CD8-positive, alpha-beta memory T cell (primary cell): ENCODE measurements around the gene NCKAP5. TPM values are rescaled to one million over a fixed set of nuclear protein-coding genes. Genes with fewer than 3 reads are reported as not detected.
"Not testable (repeated sequence)": the region's sequence is repeated elsewhere in the genome, so short reads cannot be mapped to it uniquely, and the experiment has no call there.

Experiments
- CTCF ChIA-PET: fragments of 350-600 bp; sonication (Branson Sonifier 250); formaldehyde crosslinking; loops from one replicate; lab custom pipeline; 2021; ENCODE audit warnings: antibody characterized with exemption; lab: Charles Lee
- POLR2A ChIA-PET: fragments of 350-600 bp; sonication (Branson Sonifier 250); formaldehyde crosslinking; loops from one replicate; lab custom pipeline; 2021; ENCODE audit warnings: antibody characterized with exemption; lab: Charles Lee
- DNase-seq, 5 donors: peaks; one replicate each; pipeline versions ENCODE4 v3.0.0 to v3.0.0-alpha.2; 2020 to 2022; ENCODE audit warnings: mixed read lengths in 1 of 5
- H3K27ac ChIP-seq: one replicate; pipeline ENCODE4 v1.7.0; 2013; ENCODE audit warnings: low read depth, mild to moderate bottlenecking, low read length, moderate library complexity
- H3K27me3 ChIP-seq: 2 replicates; pipeline ENCODE4 v1.7.0; 2013; ENCODE audit warnings: low read length, mild to moderate bottlenecking; ENCODE audit not compliant: insufficient read depth, poor library complexity, severe bottlenecking
- H3K36me3 ChIP-seq: 2 replicates; pipeline ENCODE4 v1.7.0; 2013; ENCODE audit warnings: mild to moderate bottlenecking, low read length, moderate library complexity; ENCODE audit not compliant: insufficient read depth
- H3K4me1 ChIP-seq: 2 replicates; pipeline ENCODE4 v1.7.0; 2013; ENCODE audit warnings: mild to moderate bottlenecking, low read length, moderate library complexity; ENCODE audit not compliant: insufficient read depth
- H3K4me3 ChIP-seq: 2 replicates; pipeline ENCODE4 v1.7.0; 2013; ENCODE audit warnings: mild to moderate bottlenecking, low read length
- H3K9me3 ChIP-seq: 2 replicates; pipeline ENCODE4 v1.7.0; 2013; ENCODE audit warnings: mild to moderate bottlenecking, low read length
- H3K27ac Mint-ChIP-seq, 8 donors: one replicate each; pipeline ENCODE4 v1.8.0; 2020 to 2021; ENCODE audit warnings: mixed read lengths in 8 of 8, mild to moderate bottlenecking in 6 of 8, inconsistent platforms in 3 of 8, moderate library complexity in 3 of 8
- H3K27me3 Mint-ChIP-seq, 2 donors: one replicate each; pipeline ENCODE4 v1.8.0; 2020 to 2021; ENCODE audit warnings: mixed read lengths in 2 of 2, mild to moderate bottlenecking in 1 of 2, moderate library complexity in 1 of 2
- H3K36me3 Mint-ChIP-seq, 3 donors: one replicate each; pipeline ENCODE4 v1.8.0; 2020 to 2021; ENCODE audit warnings: mixed read lengths in 3 of 3, inconsistent platforms in 1 of 3, mild to moderate bottlenecking in 1 of 3
- H3K4me1 Mint-ChIP-seq, 3 donors: one replicate each; pipeline ENCODE4 v1.8.0; 2020 to 2021; ENCODE audit warnings: mixed read lengths in 3 of 3, inconsistent platforms in 1 of 3, mild to moderate bottlenecking in 1 of 3
- H3K4me3 Mint-ChIP-seq, 7 donors: one replicate each; pipeline ENCODE4 v1.8.0; 2020 to 2021; ENCODE audit warnings: mixed read lengths in 7 of 7, mild to moderate bottlenecking in 6 of 7, moderate library complexity in 4 of 7, inconsistent platforms in 2 of 7
- H3K9me3 Mint-ChIP-seq, 5 donors: one replicate each; pipeline ENCODE4 v1.8.0; 2020 to 2022; ENCODE audit warnings: mixed read lengths in 5 of 5, mild to moderate bottlenecking in 3 of 5, moderate library complexity in 2 of 5, inconsistent platforms in 1 of 5
- polyA plus RNA-seq: library from polyadenylated mRNA; unstranded; fragments of 300-500 nt; fragmentation: Illumina TruSeq; gene quantifications from one replicate; pipeline ENCODE4 v1.2.3, GENCODE V29; 2021
- total RNA-seq, 2 experiments: library from RNA; stranded (reverse); gene quantifications; one replicate each; pipeline ENCODE4 v1.2.3, GENCODE V29; 2021

The NCKAP5 gene
- total and polyA plus RNA-seq, 3 experiments from 2014 or later: not detected

GRCh38 chr2:133221398-133221797 is 346.9 kb downstream of the NCKAP5 start:
- Histone ChIP-seq H3K4me3 (no peak overlapping the region), H3K27me3 (no peaks in the 10 kb centered on the region), H3K36me3 (no peaks in the 10 kb centered on the region), H3K4me1 (no peaks in the 10 kb centered on the region), H3K9me3 (no peaks in the 10 kb centered on the region), H3K27ac (no peak overlapping the region)
- no peak for DNase-seq
- CTCF ChIA-PET: no interaction called here
- H3K27ac Mint-ChIP-seq: no peak overlapping the region
- H3K27me3 Mint-ChIP-seq: no peaks in the 10 kb centered on the region
- H3K9me3 Mint-ChIP-seq: peaks cover 0 to 11% (median 4%) of the 10 kb centered on the region in 5 donors
- H3K4me3 Mint-ChIP-seq: no peak overlapping the region
- POLR2A ChIA-PET: no interaction called here
- H3K36me3 Mint-ChIP-seq: no peaks in the 10 kb centered on the region
- no peaks in the 10 kb centered on the region for H3K4me1 Mint-ChIP-seq

- Histone ChIP-seq H3K27me3 (no peaks in the 10 kb centered on the region), H3K27ac (no peak overlapping the region), H3K4me3 (no peak overlapping the region), H3K9me3 (no peaks in the 10 kb centered on the region), H3K4me1 (no peaks in the 10 kb centered on the region), H3K36me3 (no peaks in the 10 kb centered on the region)
- Mint-ChIP-seq H3K27ac (no peak overlapping the region), H3K4me3 (no peak overlapping the region), H3K36me3 (no peaks in the 10 kb centered on the region), H3K9me3 (peaks cover 2 to 22% (median 6%) of the 10 kb centered on the region in 5 donors), H3K27me3 (no peaks in the 10 kb centered on the region), H3K4me1 (no peaks in the 10 kb centered on the region)
- DNase-seq: no peak
- ChIA-PET CTCF (no interaction called here), POLR2A (no interaction called here)
Measured at GRCh38 chr2:133218204-133218603, 350.1 kb downstream of the NCKAP5 start.

GRCh38 chr2:133215477-133215876 is 352.8 kb downstream of the NCKAP5 start:
- CTCF ChIA-PET: no interaction called here
- H3K27ac ChIP-seq: no peak overlapping the region
- no peaks in the 10 kb centered on the region for H3K4me1 Mint-ChIP-seq
- no peaks in the 10 kb centered on the region for H3K27me3 ChIP-seq
- H3K4me3 ChIP-seq: no peak overlapping the region
- no peak for DNase-seq
- H3K27me3 Mint-ChIP-seq: no peaks in the 10 kb centered on the region
- H3K27ac Mint-ChIP-seq: no peak overlapping the region
- POLR2A ChIA-PET: no interaction called here
- no peak overlapping the region for H3K4me3 Mint-ChIP-seq
- H3K36me3 ChIP-seq: no peaks in the 10 kb centered on the region
- H3K36me3 Mint-ChIP-seq: no peaks in the 10 kb centered on the region
- H3K4me1 ChIP-seq: no peaks in the 10 kb centered on the region
- H3K9me3 Mint-ChIP-seq: peaks cover 4 to 29% (median 6%) of the 10 kb centered on the region in 5 donors
- no peaks in the 10 kb centered on the region for H3K9me3 ChIP-seq

GRCh38 chr2:133213651-133214050 is 354.6 kb downstream of the NCKAP5 start:
- H3K27ac Mint-ChIP-seq: no peak overlapping the region
- POLR2A ChIA-PET: no interaction called here
- Histone ChIP-seq H3K4me1 (no peaks in the 10 kb centered on the region), H3K4me3 (no peak overlapping the region), H3K27ac (no peak overlapping the region), H3K36me3 (no peaks in the 10 kb centered on the region), H3K9me3 (no peaks in the 10 kb centered on the region), H3K27me3 (no peaks in the 10 kb centered on the region)
- no peaks in the 10 kb centered on the region for H3K4me1 Mint-ChIP-seq
- H3K4me3 Mint-ChIP-seq: no peak overlapping the region
- CTCF ChIA-PET: no interaction called here
- H3K27me3 Mint-ChIP-seq: no peaks in the 10 kb centered on the region
- no peak for DNase-seq
- H3K9me3 Mint-ChIP-seq: peaks cover 4 to 31% (median 9%) of the 10 kb centered on the region in 5 donors
- H3K36me3 Mint-ChIP-seq: no peaks in the 10 kb centered on the region

- Mint-ChIP-seq H3K27me3 (no peaks in the 10 kb centered on the region), H3K4me1 (no peaks in the 10 kb centered on the region), H3K27ac (no peak overlapping the region), H3K9me3 (peaks cover 3 to 22% (median 16%) of the 10 kb centered on the region in 5 donors), H3K4me3 (no peak overlapping the region), H3K36me3 (no peaks in the 10 kb centered on the region)
- no peaks in the 10 kb centered on the region for H3K27me3 ChIP-seq
- H3K36me3 ChIP-seq: no peaks in the 10 kb centered on the region
- ChIA-PET POLR2A (no interaction called here), CTCF (no interaction called here)
- no peak for DNase-seq
- no peaks in the 10 kb centered on the region for H3K4me1 ChIP-seq
- no peaks in the 10 kb centered on the region for H3K9me3 ChIP-seq
- H3K27ac ChIP-seq: no peak overlapping the region
- no peak overlapping the region for H3K4me3 ChIP-seq
Measured at GRCh38 chr2:133209325-133209724, 358.9 kb downstream of the NCKAP5 start.

GRCh38 chr2:133206666-133207065 is 361.6 kb downstream of the NCKAP5 start:
- POLR2A ChIA-PET, H3K4me1 Mint-ChIP-seq, CTCF ChIA-PET, H3K27ac Mint-ChIP-seq, H3K36me3 Mint-ChIP-seq, H3K4me3 Mint-ChIP-seq, H3K4me3 ChIP-seq, H3K27me3 Mint-ChIP-seq, H3K27me3 ChIP-seq, H3K27ac ChIP-seq, DNase-seq, H3K9me3 ChIP-seq, H3K36me3 ChIP-seq, H3K4me1 ChIP-seq: not testable (repeated sequence)
- peaks cover 9 to 26% (median 16%) of the 10 kb centered on the region in 5 donors for H3K9me3 Mint-ChIP-seq

GRCh38 chr2:133204421-133204820 is 363.8 kb downstream of the NCKAP5 start:
- ChIA-PET CTCF (no interaction called here), POLR2A (no interaction called here)
- no peaks in the 10 kb centered on the region for H3K36me3 ChIP-seq
- no peak overlapping the region for H3K4me3 ChIP-seq
- no peak overlapping the region for H3K27ac ChIP-seq
- H3K9me3 ChIP-seq: no peaks in the 10 kb centered on the region
- peaks cover 14 to 28% (median 18%) of the 10 kb centered on the region in 5 donors for H3K9me3 Mint-ChIP-seq
- no peak overlapping the region for H3K4me3 Mint-ChIP-seq
- no peaks in the 10 kb centered on the region for H3K4me1 ChIP-seq
- H3K4me1 Mint-ChIP-seq: no peaks in the 10 kb centered on the region
- no peaks in the 10 kb centered on the region for H3K36me3 Mint-ChIP-seq
- H3K27me3 Mint-ChIP-seq: no peaks in the 10 kb centered on the region
- H3K27me3 ChIP-seq: no peaks in the 10 kb centered on the region
- no peak overlapping the region for H3K27ac Mint-ChIP-seq
- DNase-seq: no peak

GRCh38 chr2:133200684-133201421 is 367.4 kb downstream of the NCKAP5 start:
- Histone ChIP-seq H3K4me1 (no peaks in the 10 kb centered on the region), H3K27ac (no peak overlapping the region), H3K9me3 (no peaks in the 10 kb centered on the region), H3K27me3 (no peaks in the 10 kb centered on the region), H3K4me3 (no peak overlapping the region), H3K36me3 (no peaks in the 10 kb centered on the region)
- no peak overlapping the region for H3K4me3 Mint-ChIP-seq
- H3K9me3 Mint-ChIP-seq: peaks cover 10 to 20% (median 15%) of the 10 kb centered on the region in 5 donors
- H3K27ac Mint-ChIP-seq: no peak overlapping the region
- H3K27me3 Mint-ChIP-seq: no peaks in the 10 kb centered on the region
- H3K4me1 Mint-ChIP-seq: no peaks in the 10 kb centered on the region
- DNase-seq: no peak
- ChIA-PET POLR2A (no interaction called here), CTCF (no interaction called here)
- no peaks in the 10 kb centered on the region for H3K36me3 Mint-ChIP-seq
